ENCODE results near the gene SCTR. TPM values are rescaled to one million over a fixed set of nuclear protein-coding genes. Genes with fewer than 3 reads are reported as not detected.

SCTR gene
- total and polyA plus RNA-seq, 2 of the 13 experiments (the other 11 are each of a cell fraction or from before 2014, with no cell fraction given), result not detected

DNA sequence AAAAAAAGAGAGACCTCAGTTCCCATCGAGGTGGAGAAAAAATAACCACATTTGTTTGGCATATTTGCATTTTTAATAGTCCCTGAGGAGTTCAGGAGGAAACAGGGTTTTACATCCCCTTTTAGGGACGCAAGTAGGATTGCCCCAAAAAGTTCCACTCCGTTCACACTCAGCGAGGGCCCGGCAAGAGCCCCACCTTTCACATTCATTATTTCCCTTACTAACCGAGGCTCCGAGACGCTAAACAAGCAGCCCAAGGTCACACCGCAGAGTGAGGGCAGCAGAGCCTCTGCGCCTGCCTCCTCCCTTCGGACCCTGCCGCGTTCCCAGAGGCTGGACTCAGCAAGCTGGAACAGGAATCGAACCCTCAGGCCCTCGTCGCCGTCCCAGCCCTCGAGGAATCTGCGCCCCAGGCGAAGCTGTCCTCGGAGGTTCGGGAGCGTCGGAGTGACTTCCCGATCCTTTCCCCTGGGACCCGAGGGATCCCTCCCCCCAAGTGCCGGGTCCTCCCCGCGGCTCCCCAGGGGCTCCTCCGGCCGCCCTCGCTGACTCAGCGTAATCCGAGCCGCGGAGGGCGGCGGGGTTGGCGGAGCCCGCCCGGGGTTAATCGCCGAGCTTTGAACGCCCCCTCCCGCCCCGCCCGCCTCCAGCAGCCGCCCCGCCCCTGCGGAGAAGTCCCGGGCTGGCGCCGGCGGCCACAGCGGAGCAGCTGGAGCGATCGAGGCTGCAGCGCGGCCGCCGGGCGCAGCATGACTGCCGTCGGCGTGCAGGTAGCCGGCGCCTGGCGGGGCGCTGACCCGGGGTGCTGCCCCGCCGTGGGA is 92.9 kb downstream of the SCTR start, which contains the start of gene TMEM37 (continued):
- TF ChIP-seq, protein P1, sequence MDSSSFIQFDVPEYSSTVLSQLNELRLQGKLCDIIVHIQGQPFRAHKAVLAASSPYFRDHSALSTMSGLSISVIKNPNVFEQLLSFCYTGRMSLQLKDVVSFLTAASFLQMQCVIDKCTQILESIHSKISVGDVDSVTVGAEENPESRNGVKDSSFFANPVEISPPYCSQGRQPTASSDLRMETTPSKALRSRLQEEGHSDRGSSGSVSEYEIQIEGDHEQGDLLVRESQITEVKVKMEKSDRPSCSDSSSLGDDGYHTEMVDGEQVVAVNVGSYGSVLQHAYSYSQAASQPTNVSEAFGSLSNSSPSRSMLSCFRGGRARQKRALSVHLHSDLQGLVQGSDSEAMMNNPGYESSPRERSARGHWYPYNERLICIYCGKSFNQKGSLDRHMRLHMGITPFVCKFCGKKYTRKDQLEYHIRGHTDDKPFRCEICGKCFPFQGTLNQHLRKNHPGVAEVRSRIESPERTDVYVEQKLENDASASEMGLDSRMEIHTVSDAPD (CRISPR knock-in tag; IDR thresholded peaks at IDR 0.05), result no peak
- TF ChIP-seq KLF11 (CRISPR knock-in tag; IDR thresholded peaks at IDR 0.05) (no peak), ZNF329 (CRISPR knock-in tag; IDR thresholded peaks at IDR 0.05; ENCODE audit: low read depth) (no peak), TSC22D2 (CRISPR knock-in tag; IDR thresholded peaks at IDR 0.05; ENCODE audit: borderline replicate concordance) (peak; percentile 88; the same call in 1 of the 2 replicates), NPAS2 (CRISPR knock-in tag; IDR thresholded peaks at IDR 0.05; ENCODE audit: borderline replicate concordance) (no peak), SOX5 (CRISPR knock-in tag; IDR thresholded peaks at IDR 0.05; ENCODE audit: borderline replicate concordance) (peak; percentile 45; the same call in 1 of the 2 replicates), KLF15 (CRISPR knock-in tag; IDR thresholded peaks at IDR 0.05; ENCODE audit: borderline replicate concordance) (peak; percentile 91), ZNF318 (CRISPR knock-in tag; IDR thresholded peaks at IDR 0.05) (peak; percentile 78; the same call in 1 of the 2 replicates), ARNT (IDR thresholded peaks at IDR 0.05) (no peak), ZNF543 (CRISPR knock-in tag; IDR thresholded peaks at IDR 0.05) (peak; percentile 92), MYC (CRISPR knock-in tag; IDR thresholded peaks at IDR 0.05; ENCODE audit: borderline replicate concordance) (peak; percentile 69; the same call in 1 of the 2 replicates), GTF2F1 (IDR thresholded peaks at IDR 0.05; ENCODE audit: low read length) (no peak)
- TF ChIP-seq, protein P2, sequence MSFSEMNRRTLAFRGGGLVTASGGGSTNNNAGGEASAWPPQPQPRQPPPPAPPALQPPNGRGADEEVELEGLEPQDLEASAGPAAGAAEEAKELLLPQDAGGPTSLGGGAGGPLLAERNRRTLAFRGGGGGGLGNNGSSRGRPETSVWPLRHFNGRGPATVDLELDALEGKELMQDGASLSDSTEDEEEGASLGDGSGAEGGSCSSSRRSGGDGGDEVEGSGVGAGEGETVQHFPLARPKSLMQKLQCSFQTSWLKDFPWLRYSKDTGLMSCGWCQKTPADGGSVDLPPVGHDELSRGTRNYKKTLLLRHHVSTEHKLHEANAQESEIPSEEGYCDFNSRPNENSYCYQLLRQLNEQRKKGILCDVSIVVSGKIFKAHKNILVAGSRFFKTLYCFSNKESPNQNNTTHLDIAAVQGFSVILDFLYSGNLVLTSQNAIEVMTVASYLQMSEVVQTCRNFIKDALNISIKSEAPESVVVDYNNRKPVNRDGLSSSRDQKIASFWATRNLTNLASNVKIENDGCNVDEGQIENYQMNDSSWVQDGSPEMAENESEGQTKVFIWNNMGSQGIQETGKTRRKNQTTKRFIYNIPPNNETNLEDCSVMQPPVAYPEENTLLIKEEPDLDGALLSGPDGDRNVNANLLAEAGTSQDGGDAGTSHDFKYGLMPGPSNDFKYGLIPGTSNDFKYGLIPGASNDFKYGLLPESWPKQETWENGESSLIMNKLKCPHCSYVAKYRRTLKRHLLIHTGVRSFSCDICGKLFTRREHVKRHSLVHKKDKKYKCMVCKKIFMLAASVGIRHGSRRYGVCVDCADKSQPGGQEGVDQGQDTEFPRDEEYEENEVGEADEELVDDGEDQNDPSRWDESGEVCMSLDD (CRISPR knock-in tag; IDR thresholded peaks at IDR 0.05; ENCODE audit: borderline replicate concordance), result peak; percentile 94
- TF ChIP-seq, protein P3, sequence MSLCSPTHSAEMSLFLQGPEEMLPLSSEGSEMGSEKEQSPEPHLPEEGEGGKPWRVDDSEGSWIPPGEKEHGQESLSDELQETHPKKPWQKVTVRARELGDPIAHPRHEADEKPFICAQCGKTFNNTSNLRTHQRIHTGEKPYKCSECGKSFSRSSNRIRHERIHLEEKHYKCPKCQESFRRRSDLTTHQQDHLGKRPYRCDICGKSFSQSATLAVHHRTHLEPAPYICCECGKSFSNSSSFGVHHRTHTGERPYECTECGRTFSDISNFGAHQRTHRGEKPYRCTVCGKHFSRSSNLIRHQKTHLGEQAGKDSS (CRISPR knock-in tag; IDR thresholded peaks at IDR 0.05; ENCODE audit: borderline replicate concordance, low read depth), result 0 out of 2 replicates have a peak, but pooled peaks have one; percentile 91
